Neural cell (in vitro differentiated cells): Measurements from ENCODE around the gene DUOXA1. TPM values are rescaled to one million over a fixed set of nuclear protein-coding genes. Genes with fewer than 3 reads are reported as not detected.

Experiments
- H2AFZ ChIP-seq: fragments of 200-600, 300-800 bp; sonication (generic), shearing (Covaris generic); 2 replicates; pipeline ENCODE4 v1.6.0; 2014; ENCODE audit warnings: low read depth, mild to moderate bottlenecking, antibody characterized with exemption, low read length, moderate library complexity
- H3F3A ChIP-seq: fragments of 200-600 bp; shearing (Covaris generic); 2 replicates; pipeline ENCODE4 v1.6.1; 2016; ENCODE audit warnings: mild to moderate bottlenecking, moderate library complexity, mixed read lengths, antibody characterized with exemption, low read length; ENCODE audit not compliant: insufficient read depth, poor library complexity, severe bottlenecking
- H3K27ac ChIP-seq: fragments of 200-600, 300-800 bp; sonication (generic), shearing (Covaris generic); 2 replicates; pipeline ENCODE4 v1.5.1; 2014; ENCODE audit warnings: mild to moderate bottlenecking, low read length, moderate library complexity
- H3K27me3 ChIP-seq: fragments of 300-800, 200-600 bp; sonication (generic), shearing (Covaris generic); 2 replicates; pipeline ENCODE4 v1.6.0; 2014; ENCODE audit warnings: mild to moderate bottlenecking, low read depth, low read length, moderate library complexity; ENCODE audit not compliant: insufficient read depth
- H3K36me3 ChIP-seq: fragments of 300-800, 200-600 bp; sonication (generic), shearing (Covaris generic); 2 replicates; pipeline ENCODE4 v1.5.1; 2014; ENCODE audit warnings: mild to moderate bottlenecking, antibody characterized with exemption, low read length, moderate library complexity; ENCODE audit not compliant: insufficient read depth
- H3K4me2 ChIP-seq: fragments of 300-800, 200-600 bp; sonication (generic), shearing (Covaris generic); 2 replicates; pipeline ENCODE4 v1.6.0; 2014; ENCODE audit warnings: mild to moderate bottlenecking, low read length
- H3K4me3 ChIP-seq: fragments of 300-800, 200-600 bp; sonication (generic), shearing (Covaris generic); 2 replicates; pipeline ENCODE4 v1.5.1; 2014; ENCODE audit warnings: mild to moderate bottlenecking, low read length, moderate library complexity
- H3K79me2 ChIP-seq: fragments of 200-600 bp; shearing (Covaris generic); replicated peaks from 2 replicates; pipeline ENCODE4 v1.6.0; 2014; ENCODE audit warnings: mild to moderate bottlenecking, low read length, moderate library complexity; ENCODE audit not compliant: insufficient read depth
- H3K9ac ChIP-seq: fragments of 300-800, 200-600 bp; sonication (generic), shearing (Covaris generic); 2 replicates; pipeline ENCODE4 v1.6.1; 2016; ENCODE audit warnings: mild to moderate bottlenecking, low read length, mixed read lengths
- H3K9me2 ChIP-seq: fragments of 200-600 bp; shearing (Covaris generic); 2 replicates; pipeline ENCODE4 v1.6.1; 2016; ENCODE audit warnings: mild to moderate bottlenecking, low read length, mixed read lengths; ENCODE audit not compliant: insufficient read depth
- H3K9me3 ChIP-seq: fragments of 200-600, 300-800 bp; sonication (generic), shearing (Covaris generic); 2 replicates; pipeline ENCODE4 v1.6.1; 2016; ENCODE audit warnings: mild to moderate bottlenecking, mixed run types, low read length, moderate library complexity, mixed read lengths
- H4K20me1 ChIP-seq: fragments of 200-600 bp; shearing (Covaris generic); 2 replicates; pipeline ENCODE4 v1.6.1; 2016; ENCODE audit warnings: mild to moderate bottlenecking, mixed run types; ENCODE audit not compliant: insufficient read depth
- CTCF ChIP-seq: fragments of 450-650 bp; IDR thresholded peaks from 2 replicates; pipeline ENCODE4 v1.5.1; 2014; ENCODE audit warnings: antibody characterized with exemption, mild to moderate bottlenecking, moderate library complexity; ENCODE audit not compliant: poor library complexity, severe bottlenecking
- EP300 ChIP-seq: fragments of 450-650 bp; conservative IDR thresholded peaks from 2 replicates; pipeline ENCODE4 v1.6.1; 2014; ENCODE audit warnings: antibody characterized with exemption, mild to moderate bottlenecking, moderate library complexity; ENCODE audit not compliant: poor library complexity, severe bottlenecking
- EZH2 ChIP-seq: fragments of 200-600, 300-800 bp; shearing (Covaris generic), sonication (generic); IDR thresholded peaks from 2 replicates; pipeline ENCODE4 v1.6.1; 2014; ENCODE audit warnings: antibody characterized with exemption, low read length, borderline replicate concordance, mild to moderate bottlenecking; ENCODE audit not compliant: insufficient read depth, poor library complexity, severe bottlenecking
- MXI1 ChIP-seq: fragments of 450-650 bp; conservative IDR thresholded peaks from 2 replicates; pipeline ENCODE4 v1.6.1; 2014; ENCODE audit warnings: antibody characterized with exemption, mild to moderate bottlenecking; ENCODE audit not compliant: poor library complexity, severe bottlenecking
- POLR2AphosphoS5 ChIP-seq: IDR thresholded peaks from 2 replicates; pipeline ENCODE4 v1.6.1; 2012
- RAD21 ChIP-seq: fragments of 450-650 bp; conservative IDR thresholded peaks from 2 replicates; pipeline ENCODE4 v1.6.1; 2014; ENCODE audit warnings: antibody characterized with exemption, mild to moderate bottlenecking, moderate library complexity
- REST ChIP-seq: IDR thresholded peaks from 2 replicates; pipeline ENCODE4 v1.6.1; 2012; ENCODE audit warnings: borderline replicate concordance
- SMC3 ChIP-seq: fragments of 450-650 bp; conservative IDR thresholded peaks from 2 replicates; pipeline ENCODE4 v1.6.1; 2014; ENCODE audit warnings: antibody characterized with exemption, mild to moderate bottlenecking, moderate library complexity; ENCODE audit not compliant: poor library complexity
- TAF1 ChIP-seq: IDR thresholded peaks from 2 replicates; pipeline ENCODE4 v1.6.1; 2012; ENCODE audit warnings: low read depth
- polyA plus RNA-seq: library from polyadenylated mRNA; depleted of rRNA; stranded (reverse); fragments of >200 nt; gene quantifications from 2 replicates; pipeline ENCODE4 v1.2.3, GENCODE V29; 2014

Gene DUOXA1
- polyA plus RNA-seq, 1 donor from 2014 or later = not detected

DNA sequence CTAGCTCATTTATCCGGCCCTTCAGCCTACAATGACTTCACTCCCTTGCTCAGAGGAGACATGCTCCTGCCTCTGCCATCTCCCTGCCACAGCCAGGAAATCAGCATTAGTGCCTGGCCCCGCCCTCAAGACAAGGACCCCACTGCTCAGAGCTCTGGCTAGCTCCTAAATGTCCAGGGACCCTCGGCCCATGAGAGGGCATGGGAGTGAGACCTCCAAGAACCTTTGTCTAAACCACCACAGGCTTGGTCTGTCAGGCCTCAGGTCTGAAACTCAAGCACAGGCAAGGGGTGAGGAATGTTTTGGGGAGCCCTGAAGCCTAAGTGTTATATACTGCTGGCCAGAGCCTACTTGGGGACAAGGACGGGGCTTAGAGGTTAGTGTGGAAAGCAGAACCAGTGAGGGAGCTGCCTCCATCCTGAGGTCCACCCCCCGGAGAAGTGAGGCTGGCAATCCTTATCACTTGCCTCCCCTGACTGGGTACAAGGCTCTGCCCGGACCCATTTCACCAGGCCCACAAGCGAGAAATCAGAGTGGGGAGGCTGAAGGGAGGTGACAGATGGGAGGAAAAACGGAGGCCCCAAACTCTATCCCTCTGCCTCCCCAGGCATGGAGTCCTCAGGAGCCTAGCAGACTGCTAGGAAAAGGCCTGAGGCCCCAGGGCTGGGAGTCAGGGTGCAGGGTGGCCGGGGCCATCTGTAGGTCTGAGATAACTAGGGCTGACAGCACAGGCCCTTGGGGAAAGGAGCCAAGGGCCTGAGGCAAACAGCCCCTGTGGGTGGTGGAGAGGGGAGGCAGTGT, 39.3 kb upstream of the DUOXA1 start:
- Histone ChIP-seq H3K9ac (no peak overlapping the region), H4K20me1 (no peaks in the 10 kb centered on the region), H3K4me2 (no peak overlapping the region), H3F3A (no peaks in the 10 kb centered on the region), H3K27ac (no peak overlapping the region), H2AFZ (no peak overlapping the region), H3K79me2 (no peaks in the 10 kb centered on the region), H3K4me3 (no peak overlapping the region), H3K36me3 (no peaks in the 10 kb centered on the region), H3K9me2 (no peaks in the 10 kb centered on the region), H3K27me3 (no peaks in the 10 kb centered on the region), H3K9me3 (no peaks in the 10 kb centered on the region)
- TF ChIP-seq REST (no peak), EP300 (no peak), RAD21 (no peak), CTCF (no peak), EZH2 (no peak), TAF1 (no peak), MXI1 (no peak)

GRCh38 chr15:45168286-45168685, 38.6 kb upstream of the DUOXA1 start:
- Histone ChIP-seq H3K27me3 (no peaks in the 10 kb centered on the region), H3K4me2 (no peak overlapping the region), H3K4me3 (no peak overlapping the region), H3K9me2 (no peaks in the 10 kb centered on the region), H3K36me3 (no peaks in the 10 kb centered on the region), H3K79me2 (no peaks in the 10 kb centered on the region), H3K27ac (no peak overlapping the region), H4K20me1 (no peaks in the 10 kb centered on the region), H3K9me3 (no peaks in the 10 kb centered on the region), H2AFZ (no peak overlapping the region), H3F3A (no peaks in the 10 kb centered on the region), H3K9ac (no peak overlapping the region)
- TF ChIP-seq TAF1 (no peak), EZH2 (no peak), CTCF (no peak), REST (no peak), SMC3 (no peak), RAD21 (no peak), POLR2AphosphoS5 (no peak), MXI1 (no peak), EP300 (no peak)
